ENCODE results near the gene CACNA1G. TPM values are rescaled to one million over a fixed set of nuclear protein-coding genes. Genes with fewer than 3 reads are reported as not detected.

Gene CACNA1G
- total RNA-seq, 1 donor from 2014 or later, result 0.21 TPM

DNA sequence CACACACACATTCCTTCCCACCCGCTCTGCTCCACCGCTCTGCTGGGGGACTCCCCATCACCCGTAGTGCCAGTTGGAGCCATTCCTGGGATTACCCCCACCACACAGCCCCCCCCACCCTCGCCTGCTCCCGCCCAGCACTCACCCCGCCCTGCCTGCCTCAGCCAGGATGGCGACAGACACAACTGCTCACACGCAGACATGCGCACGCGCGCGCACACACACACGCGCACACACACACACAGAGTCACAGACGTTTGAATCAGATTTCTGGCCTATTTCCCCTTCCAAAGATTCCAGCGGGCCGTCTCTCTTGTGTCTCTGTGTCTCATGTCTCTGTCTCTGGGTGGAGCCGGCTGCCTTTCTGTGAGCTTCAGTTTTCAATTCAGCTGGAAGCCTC is 4.4 kb downstream of the CACNA1G start:
- no peaks in the 10 kb centered on the region for H3K36me3 ChIP-seq
- TF ChIP-seq, protein P1, sequence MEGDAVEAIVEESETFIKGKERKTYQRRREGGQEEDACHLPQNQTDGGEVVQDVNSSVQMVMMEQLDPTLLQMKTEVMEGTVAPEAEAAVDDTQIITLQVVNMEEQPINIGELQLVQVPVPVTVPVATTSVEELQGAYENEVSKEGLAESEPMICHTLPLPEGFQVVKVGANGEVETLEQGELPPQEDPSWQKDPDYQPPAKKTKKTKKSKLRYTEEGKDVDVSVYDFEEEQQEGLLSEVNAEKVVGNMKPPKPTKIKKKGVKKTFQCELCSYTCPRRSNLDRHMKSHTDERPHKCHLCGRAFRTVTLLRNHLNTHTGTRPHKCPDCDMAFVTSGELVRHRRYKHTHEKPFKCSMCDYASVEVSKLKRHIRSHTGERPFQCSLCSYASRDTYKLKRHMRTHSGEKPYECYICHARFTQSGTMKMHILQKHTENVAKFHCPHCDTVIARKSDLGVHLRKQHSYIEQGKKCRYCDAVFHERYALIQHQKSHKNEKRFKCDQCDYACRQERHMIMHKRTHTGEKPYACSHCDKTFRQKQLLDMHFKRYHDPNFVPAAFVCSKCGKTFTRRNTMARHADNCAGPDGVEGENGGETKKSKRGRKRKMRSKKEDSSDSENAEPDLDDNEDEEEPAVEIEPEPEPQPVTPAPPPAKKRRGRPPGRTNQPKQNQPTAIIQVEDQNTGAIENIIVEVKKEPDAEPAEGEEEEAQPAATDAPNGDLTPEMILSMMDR (IDR thresholded peaks at IDR 0.05), result no peak
- ATAC-seq (peak in 1 of 2 donors; percentile 21), DNase-seq (no peak)
- no peaks in the 10 kb centered on the region for H3K9me3 ChIP-seq
- intact Hi-C loops (cut with DNase I), result no loop called here
- H3K27ac ChIP-seq, result peak overlapping the region; percentile 31
- H3K27me3 ChIP-seq (ENCODE audit: low read depth), result peaks cover 61% of the 10 kb centered on the region
- peaks cover 22% of the 10 kb centered on the region for H3K4me1 ChIP-seq
- H3K4me3 ChIP-seq, result no peak overlapping the region

DNA sequence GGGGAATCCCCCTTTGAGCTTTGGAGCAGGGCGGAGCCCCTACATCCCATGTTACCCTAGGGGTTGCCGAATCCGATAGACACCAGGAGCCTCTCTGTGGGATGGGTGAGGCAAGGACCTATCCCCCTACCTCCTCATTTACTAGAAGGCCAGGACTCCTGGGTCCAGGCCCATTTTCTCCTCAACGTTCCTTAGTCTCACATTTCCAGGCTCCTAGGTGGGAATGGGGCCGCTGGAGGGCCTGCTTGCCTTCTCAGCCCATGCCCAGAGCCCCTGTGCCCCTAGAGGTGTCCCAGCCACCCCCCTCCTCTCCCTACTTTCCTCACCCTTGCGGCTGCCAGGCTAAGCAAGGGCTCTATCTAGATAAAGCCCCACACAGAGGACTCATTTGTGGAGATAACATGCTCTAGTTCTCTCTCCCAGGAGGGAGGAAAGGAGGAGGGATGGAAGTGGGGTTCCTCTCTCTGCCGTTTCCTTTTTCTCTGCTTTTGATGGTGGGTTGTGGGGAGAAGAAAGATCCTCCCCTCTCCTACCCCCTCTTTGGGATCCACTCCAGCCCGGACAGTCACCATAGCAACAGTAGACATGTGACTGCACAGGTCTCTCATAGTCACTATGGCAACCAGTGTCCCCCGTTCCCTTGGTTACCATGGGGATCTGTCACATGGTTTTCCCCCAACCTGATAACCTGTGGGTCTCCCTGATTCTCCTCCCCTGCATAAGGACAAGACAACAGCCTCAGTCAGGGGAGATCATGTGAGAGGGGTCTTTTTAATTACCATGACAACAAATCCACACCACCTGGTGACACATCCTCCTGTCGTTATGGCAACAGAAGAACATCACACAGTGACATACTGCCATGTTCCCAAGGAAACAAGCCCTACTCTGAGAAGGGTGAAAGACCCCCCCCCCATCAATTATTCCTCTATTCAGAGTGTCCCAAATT is 5.2 kb downstream of the CACNA1G start:
- no peak for DNase-seq
- Histone ChIP-seq H3K4me3 (no peak overlapping the region), H3K36me3 (no peaks in the 10 kb centered on the region), H3K27me3 (ENCODE audit: low read depth) (peaks cover 54% of the 10 kb centered on the region), H3K9me3 (no peaks in the 10 kb centered on the region), H3K27ac (no peak overlapping the region), H3K4me1 (peaks cover 16% of the 10 kb centered on the region)
- ATAC-seq, result no peak
- TF ChIP-seq, protein P1 (IDR thresholded peaks at IDR 0.05), result no peak
- intact Hi-C loops (cut with DNase I), result no loop called here

DNA sequence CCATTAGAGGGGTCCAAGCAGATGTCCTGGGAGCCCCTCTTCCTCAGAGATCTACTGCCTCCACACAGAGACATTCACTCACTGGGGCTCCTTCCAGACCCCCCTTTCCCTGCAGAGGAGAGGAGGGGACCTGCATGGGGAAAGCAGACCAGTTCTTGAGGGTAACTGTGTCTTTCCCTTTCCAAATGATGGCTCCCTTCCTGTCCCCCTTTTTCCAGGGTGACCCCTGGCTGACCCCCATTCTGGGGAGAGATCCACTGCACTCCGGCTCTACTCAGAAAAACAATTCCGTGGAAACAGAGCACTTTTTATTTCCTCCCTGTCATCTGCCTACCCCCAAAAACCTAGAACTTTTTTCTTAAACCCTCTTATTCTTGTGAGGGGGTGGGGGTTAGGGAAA is 6.4 kb downstream of the CACNA1G start:
- TF ChIP-seq, protein P1 (IDR thresholded peaks at IDR 0.05), result no peak
- Histone ChIP-seq H3K36me3 (no peaks in the 10 kb centered on the region), H3K27ac (no peak overlapping the region), H3K9me3 (no peaks in the 10 kb centered on the region), H3K4me3 (no peak overlapping the region), H3K27me3 (ENCODE audit: low read depth) (peaks cover 42% of the 10 kb centered on the region), H3K4me1 (peaks cover 7% of the 10 kb centered on the region)
- intact Hi-C loops (cut with DNase I), result no loop called here
- ATAC-seq (no peak), DNase-seq (no peak)

DNA sequence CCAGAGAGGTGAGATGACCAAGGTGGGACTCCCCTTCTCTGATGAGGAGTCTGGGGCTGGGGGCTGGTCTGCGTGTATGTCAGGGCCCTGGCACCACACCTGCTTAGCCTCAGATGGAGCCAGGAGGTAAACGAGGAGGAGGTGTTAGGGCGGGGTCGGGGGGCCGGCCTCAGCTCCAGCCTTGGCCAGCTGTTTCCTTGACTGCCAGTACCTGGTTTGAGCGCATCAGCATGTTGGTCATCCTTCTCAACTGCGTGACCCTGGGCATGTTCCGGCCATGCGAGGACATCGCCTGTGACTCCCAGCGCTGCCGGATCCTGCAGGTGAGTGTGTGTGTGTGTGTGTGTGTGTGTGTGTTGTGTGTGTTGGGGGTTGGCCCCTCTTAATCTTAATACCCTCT is 8.1 kb downstream of the CACNA1G start:
- Histone ChIP-seq H3K4me1 (no peaks in the 10 kb centered on the region), H3K27me3 (ENCODE audit: low read depth) (peaks cover 24% of the 10 kb centered on the region), H3K27ac (no peak overlapping the region), H3K9me3 (no peaks in the 10 kb centered on the region), H3K36me3 (no peaks in the 10 kb centered on the region), H3K4me3 (no peak overlapping the region)
- intact Hi-C loops (cut with DNase I), result no loop called here
- TF ChIP-seq, protein P1 (IDR thresholded peaks at IDR 0.05), result no peak
- no peak for DNase-seq
- no peak for ATAC-seq

DNA sequence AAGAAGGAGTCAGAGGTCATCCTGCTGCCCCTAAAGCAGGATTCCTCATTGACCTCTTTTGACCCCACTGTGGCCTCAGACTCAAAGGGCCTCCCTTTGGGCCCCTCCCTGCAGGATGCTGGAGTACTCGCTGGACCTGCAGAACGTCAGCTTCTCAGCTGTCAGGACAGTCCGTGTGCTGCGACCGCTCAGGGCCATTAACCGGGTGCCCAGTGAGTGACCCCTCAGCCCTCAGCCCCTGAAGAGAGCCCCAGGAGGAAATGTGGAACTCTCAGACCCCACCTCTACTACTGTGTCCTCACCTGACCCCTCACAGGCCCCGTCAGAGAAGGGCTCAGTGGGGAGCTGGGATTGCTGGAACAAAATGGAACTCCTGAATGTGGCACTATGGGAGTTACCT is 9.1 kb downstream of the CACNA1G start:
- Histone ChIP-seq H3K36me3 (no peaks in the 10 kb centered on the region), H3K9me3 (no peaks in the 10 kb centered on the region), H3K27ac (no peak overlapping the region), H3K4me3 (no peak overlapping the region), H3K4me1 (no peaks in the 10 kb centered on the region), H3K27me3 (ENCODE audit: low read depth) (peaks cover 20% of the 10 kb centered on the region)
- intact Hi-C loops (cut with DNase I), result no loop called here
- ATAC-seq (no peak), DNase-seq (no peak)
- TF ChIP-seq, protein P1 (IDR thresholded peaks at IDR 0.05), result no peak
